CD4-positive, alpha-beta T cell (primary cell): ENCODE results near the gene SSBP2. TPM values are rescaled to one million over a fixed set of nuclear protein-coding genes. Genes with fewer than 3 reads are reported as not detected.

Source experiments
- ATAC-seq: fragments of 200-7000 bp; cut with Tn5 transposase; one replicate; pipeline ENCODE4 v1.10.0; 2022; ENCODE audit warnings: mild to moderate bottlenecking; ENCODE audit not compliant: poor library complexity
- CTCF ChIA-PET: fragments of 350-600 bp; sonication (Branson Sonifier 250); formaldehyde crosslinking; loops from one replicate; lab custom pipeline; 2021; ENCODE audit warnings: antibody characterized with exemption, inconsistent platforms; lab: Charles Lee
- POLR2A ChIA-PET: fragments of 350-600 bp; sonication (Branson Sonifier 250); formaldehyde crosslinking; loops from one replicate; lab custom pipeline; 2021; ENCODE audit warnings: antibody characterized with exemption, inconsistent platforms; lab: Charles Lee
- DNase-seq, 14 experiments: peaks; one replicate each; pipeline ENCODE4 v3.0.0-alpha.2; 2013 to 2020; ENCODE audit warnings: mixed read lengths in 2 of 14
- H3K27ac ChIP-seq, 2 donors: one replicate each; pipeline versions ENCODE4 v1.5.1 to v1.7.0; 2013; ENCODE audit warnings: low read length in 2 of 2, low read depth in 1 of 2, mild to moderate bottlenecking in 1 of 2
- H3K27me3 ChIP-seq, 2 experiments: 1 replicate in 1 of 2; 2 replicates in 1 of 2; pipeline versions ENCODE4 v1.6.1 to v1.7.0; 2013; ENCODE audit warnings: low read length in 2 of 2, control low read depth in 1 of 2, mild to moderate bottlenecking in 1 of 2, moderate library complexity in 1 of 2; ENCODE audit not compliant: insufficient read depth in 2 of 2, control insufficient read depth in 1 of 2
- H3K36me3 ChIP-seq: one replicate; pipeline ENCODE4 v1.6.1; 2013; ENCODE audit warnings: low read length, control low read depth; ENCODE audit not compliant: insufficient read depth
- H3K4me1 ChIP-seq: one replicate; pipeline ENCODE4 v1.6.1; 2013; ENCODE audit warnings: low read length, control low read depth; ENCODE audit not compliant: insufficient read depth
- H3K4me3 ChIP-seq: one replicate; pipeline ENCODE4 v1.5.1; 2013; ENCODE audit warnings: mild to moderate bottlenecking, low read length, moderate library complexity
- H3K9me3 ChIP-seq, 2 experiments: 1 replicate in 1 of 2; 2 replicates in 1 of 2; pipeline versions ENCODE4 v1.6.1 to v1.7.0; 2013; ENCODE audit warnings: low read length in 2 of 2, mild to moderate bottlenecking in 2 of 2, control low read depth in 1 of 2, moderate library complexity in 1 of 2; ENCODE audit not compliant: control insufficient read depth in 1 of 2, insufficient read depth in 1 of 2
- H3K27ac Mint-ChIP-seq: one replicate; pipeline ENCODE4 v1.8.0; 2020; ENCODE audit warnings: mixed read lengths
- H3K27me3 Mint-ChIP-seq: one replicate; pipeline ENCODE4 v1.8.0; 2021; ENCODE audit warnings: mixed read lengths
- H3K36me3 Mint-ChIP-seq: one replicate; pipeline ENCODE4 v1.8.0; 2021; ENCODE audit warnings: low read depth, mixed read lengths
- H3K4me1 Mint-ChIP-seq: one replicate; pipeline ENCODE4 v1.8.0; 2021; ENCODE audit warnings: low read depth, mixed read lengths
- H3K4me3 Mint-ChIP-seq: one replicate; pipeline ENCODE4 v1.8.0; 2020; ENCODE audit warnings: mild to moderate bottlenecking, mixed read lengths
- H3K9me3 Mint-ChIP-seq: one replicate; pipeline ENCODE4 v1.8.0; 2020; ENCODE audit warnings: mixed read lengths
- CTCF ChIP-seq: fragments of 200-600 bp; IDR thresholded peaks from one replicate; pipeline ENCODE4 v1.8.0; 2022; ENCODE audit warnings: antibody characterized with exemption, mild to moderate bottlenecking
- intact Hi-C, 2 experiments: fragments of 100-400 bp; cut with DNase I in 1 of 2; cut with micrococcal nuclease in 1 of 2; formaldehyde crosslinking; loops; one replicate each; pipeline versions ENCODE4 v1.15.1 to v1.9.0; 2023 to 2025; cut with DNase I, micrococcal nuclease
- total RNA-seq, 174 experiments: library from RNA in 2 of 174; stranded (reverse) in 2 of 174; gene quantifications; one replicate each; pipeline ENCODE4 v1.2.3 and lab custom pipeline; 2021 to 2026

Gene SSBP2
- total RNA-seq, 2 experiments from 2014 or later = 33.5 to 36.3 TPM

GRCh38 chr5:81639556-81639955, 111.3 kb downstream of the SSBP2 start:
- intact Hi-C loops = no loop called here
- H3K27me3 ChIP-seq = no peaks in the 10 kb centered on the region
- ATAC-seq = no peak
- Mint-ChIP-seq H3K4me1 (peaks cover 31% of the 10 kb centered on the region), H3K4me3 (no peak overlapping the region), H3K27ac (no peak overlapping the region), H3K9me3 (no peaks in the 10 kb centered on the region), H3K27me3 (no peaks in the 10 kb centered on the region), H3K36me3 (peaks cover 39% of the 10 kb centered on the region)
- DNase-seq = no peak
- H3K4me3 ChIP-seq = no peak overlapping the region
- no peak for TF ChIP-seq CTCF
- H3K4me1 ChIP-seq = no peaks in the 10 kb centered on the region
- no peaks in the 10 kb centered on the region for H3K9me3 ChIP-seq
- ChIA-PET POLR2A (no interaction called here), CTCF (no interaction called here)
- H3K36me3 ChIP-seq = peaks cover 2% of the 10 kb centered on the region
- H3K27ac ChIP-seq = no peak overlapping the region

- no peaks in the 10 kb centered on the region for H3K27me3 Mint-ChIP-seq
Measured at GRCh38 chr5:81638471-81638870, 112.4 kb downstream of the SSBP2 start.

GRCh38 chr5:81633891-81634290, 117.0 kb downstream of the SSBP2 start:
- no peaks in the 10 kb centered on the region for H3K27me3 ChIP-seq
- no peak overlapping the region for H3K4me3 ChIP-seq
- no peak overlapping the region for H3K4me3 Mint-ChIP-seq
- intact Hi-C loops = no loop called here
- H3K4me1 Mint-ChIP-seq = peaks cover 13% of the 10 kb centered on the region
- H3K9me3 Mint-ChIP-seq = no peaks in the 10 kb centered on the region
- no peak for TF ChIP-seq CTCF
- H3K27ac Mint-ChIP-seq = no peak overlapping the region
- H3K27me3 Mint-ChIP-seq = no peaks in the 10 kb centered on the region
- H3K27ac ChIP-seq = no peak overlapping the region
- ATAC-seq (no peak), DNase-seq (no peak)
- peaks cover 25% of the 10 kb centered on the region for H3K36me3 Mint-ChIP-seq
- H3K4me1 ChIP-seq = peaks cover 8% of the 10 kb centered on the region
- H3K36me3 ChIP-seq = peaks cover 2% of the 10 kb centered on the region
- POLR2A ChIA-PET = no interaction called here
- H3K9me3 ChIP-seq = no peaks in the 10 kb centered on the region
- CTCF ChIA-PET = interaction anchor here (1.3 kb wide), 1 partner anchor 12 kb away, joined by 3 read pairs; no protein-coding TSS in a partner anchor

More at GRCh38 chr5:81638471-81638870, 112.4 kb downstream of the SSBP2 start:
- H3K36me3 Mint-ChIP-seq = peaks cover 33% of the 10 kb centered on the region
- H3K4me1 Mint-ChIP-seq = peaks cover 24% of the 10 kb centered on the region
- Histone ChIP-seq H3K9me3 (no peaks in the 10 kb centered on the region), H3K27me3 (no peaks in the 10 kb centered on the region), H3K36me3 (peaks cover 2% of the 10 kb centered on the region), H3K4me3 (no peak overlapping the region), H3K4me1 (peaks cover under 1% of the 10 kb centered on the region), H3K27ac (no peak overlapping the region)
- DNase-seq = no peak
- no peak for ATAC-seq
- H3K27ac Mint-ChIP-seq = no peak overlapping the region
- intact Hi-C loops = no loop called here
- H3K4me3 Mint-ChIP-seq = no peak overlapping the region
- no peaks in the 10 kb centered on the region for H3K9me3 Mint-ChIP-seq
- TF ChIP-seq CTCF = no peak
- ChIA-PET POLR2A (no interaction called here), CTCF (no interaction called here)
